Lower leg skin (tissue), 4 donors: ENCODE results near the gene CCDC47. TPM values are rescaled to one million over a fixed set of nuclear protein-coding genes. Genes with fewer than 3 reads are reported as not detected.

Source experiments
- DNase-seq, 2 donors: peaks; one replicate each; pipeline ENCODE4 v3.0.0-alpha.2; 2019; ENCODE audit warnings: low spot score in 2 of 2
- H3K4me3 ChIP-seq: fragments of 200-600 bp; sonication (generic); 2 replicates; pipeline ENCODE4 v1.5.1; 2017; ENCODE audit warnings: mild to moderate bottlenecking, low read depth; ENCODE audit not compliant: poor library complexity, severe bottlenecking
- POLR2A ChIP-seq, 2 donors: fragments of 450-650 bp; IDR thresholded peaks; one replicate each; pipeline ENCODE4 v1.6.1; 2016 to 2017; ENCODE audit warnings: antibody characterized with exemption in 2 of 2, mild to moderate bottlenecking in 1 of 2, moderate library complexity in 1 of 2
- WGBS, 2 donors: methylation state at CpG; one replicate each; pipeline ENCODE4 v1.1.5; 2018; 5-methylcytosine and 5-hydroxymethylcytosine counted together
- intact Hi-C: fragments of 100-400 bp; cut with DNase I; formaldehyde crosslinking; loops from one replicate; pipeline ENCODE4 v1.15.0; 2023; ENCODE audit warnings: low total_unique reads
- total RNA-seq, 4 donors: library from RNA; depleted of rRNA; stranded (reverse); fragments of >200 nt; gene quantifications; one replicate each; pipeline ENCODE4 v1.1.0, GENCODE V29; 2016
- TF ChIP-seq, protein P1 (sequence below), 3 donors: fragments of 450-650 bp; IDR thresholded peaks; one replicate each; pipeline ENCODE4 v1.5.1; 2016; ENCODE audit warnings: antibody characterized with exemption in 3 of 3, mild to moderate bottlenecking in 3 of 3, moderate library complexity in 2 of 3

Gene CCDC47
- total RNA-seq, 4 donors from 2014 or later: 48.7 to 71.9 (median 59.5) TPM

DNA sequence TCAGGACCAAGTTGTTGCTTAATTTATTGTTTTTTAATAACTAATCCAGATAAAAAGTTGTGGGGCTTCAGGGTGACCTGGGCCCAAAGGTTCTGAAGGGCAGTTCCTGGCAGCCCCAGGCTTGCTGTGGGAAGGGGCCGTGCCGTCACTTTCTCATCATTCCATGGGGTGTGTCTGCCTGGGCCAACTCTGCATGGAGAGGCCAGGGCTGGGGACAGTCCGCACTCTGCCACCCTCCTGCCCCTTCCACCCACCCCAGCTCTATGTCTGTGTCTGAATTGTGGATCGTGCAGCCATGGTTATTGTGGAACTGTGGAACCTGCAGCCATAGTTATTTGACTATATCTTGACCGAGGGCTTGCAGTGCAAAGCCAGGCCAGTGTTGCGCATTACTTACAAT lies 77.5 kb downstream of the CCDC47 start:
- intact Hi-C loops: no loop called here
- no peak for DNase-seq
- WGBS, 2 donors: 87 to 89% methylated on average over 5 to 6 of the region's 6 CpGs
- H3K4me3 ChIP-seq: no peak overlapping the region
- TF ChIP-seq, protein P1, sequence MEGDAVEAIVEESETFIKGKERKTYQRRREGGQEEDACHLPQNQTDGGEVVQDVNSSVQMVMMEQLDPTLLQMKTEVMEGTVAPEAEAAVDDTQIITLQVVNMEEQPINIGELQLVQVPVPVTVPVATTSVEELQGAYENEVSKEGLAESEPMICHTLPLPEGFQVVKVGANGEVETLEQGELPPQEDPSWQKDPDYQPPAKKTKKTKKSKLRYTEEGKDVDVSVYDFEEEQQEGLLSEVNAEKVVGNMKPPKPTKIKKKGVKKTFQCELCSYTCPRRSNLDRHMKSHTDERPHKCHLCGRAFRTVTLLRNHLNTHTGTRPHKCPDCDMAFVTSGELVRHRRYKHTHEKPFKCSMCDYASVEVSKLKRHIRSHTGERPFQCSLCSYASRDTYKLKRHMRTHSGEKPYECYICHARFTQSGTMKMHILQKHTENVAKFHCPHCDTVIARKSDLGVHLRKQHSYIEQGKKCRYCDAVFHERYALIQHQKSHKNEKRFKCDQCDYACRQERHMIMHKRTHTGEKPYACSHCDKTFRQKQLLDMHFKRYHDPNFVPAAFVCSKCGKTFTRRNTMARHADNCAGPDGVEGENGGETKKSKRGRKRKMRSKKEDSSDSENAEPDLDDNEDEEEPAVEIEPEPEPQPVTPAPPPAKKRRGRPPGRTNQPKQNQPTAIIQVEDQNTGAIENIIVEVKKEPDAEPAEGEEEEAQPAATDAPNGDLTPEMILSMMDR (IDR thresholded peaks at IDR 0.05): no peak
- TF ChIP-seq POLR2A (IDR thresholded peaks at IDR 0.05): no peak

Other genes with a start within 250 kb of the CCDC47 start
- 10 to 100 TPM; 23.8 to 33.0 (median 25.4) TPM for gene DCAF7, start 223.1 kb downstream of the CCDC47 start, total RNA-seq
- gene TACO1, start 172.7 kb downstream of the CCDC47 start, total RNA-seq: 10 to 100 TPM in 3 of 4 donors, 1 to 10 TPM in 1; 9.3 to 15.8 (median 13.4) TPM
- gene MAP3K3, start 151.2 kb downstream of the CCDC47 start, total RNA-seq: 10 to 100 TPM; 25.2 to 54.1 (median 39.6) TPM
- gene LIMD2, start 73.5 kb downstream of the CCDC47 start, total RNA-seq: 1 to 10 TPM; 3.3 to 9.0 (median 4.8) TPM
- gene STRADA, start 31.8 kb downstream of the CCDC47 start, total RNA-seq: 10 to 100 TPM; 15.8 to 26.4 (median 19.3) TPM
- gene DDX42, start 573 bp upstream of the CCDC47 start, total RNA-seq: 10 to 100 TPM; 59.1 to 87.4 (median 64.0) TPM
- 100 to 1,000 TPM in 1 of 4 donors, 10 to 100 TPM in 3; 68.9 to 126 (median 88.7) TPM for gene PSMC5, start 53.8 kb upstream of the CCDC47 start, total RNA-seq
- 10 to 100 TPM; 28.4 to 76.8 (median 47.2) TPM for gene FTSJ3, start 54.1 kb upstream of the CCDC47 start, total RNA-seq
- 100 to 1,000 TPM; 235 to 310 (median 272) TPM for gene SMARCD2, start 69.1 kb upstream of the CCDC47 start, total RNA-seq
- gene CSH2, start 100.1 kb upstream of the CCDC47 start, total RNA-seq: not detected
- not detected for gene GH2, start 108.3 kb upstream of the CCDC47 start, total RNA-seq
- gene CSH1, start 123.0 kb upstream of the CCDC47 start, total RNA-seq: not detected
- not detected for gene CSHL1, start 137.7 kb upstream of the CCDC47 start, total RNA-seq
- gene GH1, start 145.2 kb upstream of the CCDC47 start, total RNA-seq: not detected
- gene CD79B, start 158.7 kb upstream of the CCDC47 start, total RNA-seq: 1 to 10 TPM in 3 of 4 donors, under 1 TPM in 1; 0.72 to 5.8 (median 3.5) TPM
- 1 to 10 TPM in 1 of 4 donors, under 1 TPM in 3; 0.80 to 1.5 (median 0.81) TPM for gene SCN4A, start 199.3 kb upstream of the CCDC47 start, total RNA-seq
- gene PRR29, start 224.8 kb upstream of the CCDC47 start, total RNA-seq: under 1 TPM in 1 of 4 donors, not detected in 3; 0.17 TPM
- 10 to 100 TPM; 11.5 to 26.8 (median 19.9) TPM for gene ICAM2, start 247.0 kb upstream of the CCDC47 start, total RNA-seq